Type B pancreatic cell (in vitro differentiated cells): ENCODE results near the gene MANSC4. TPM values are rescaled to one million over a fixed set of nuclear protein-coding genes. Genes with fewer than 3 reads are reported as not detected.
"Not testable (repeated sequence)": the region's sequence is repeated elsewhere in the genome, so short reads cannot be mapped to it uniquely, and the experiment has no call there.

Experiments used
- DNase-seq: peaks from one replicate; pipeline ENCODE4 v3.0.0; 2021; ENCODE audit warnings: mixed read lengths; ENCODE audit not compliant: unreplicated experiment; ENCODE audit errors: extremely low spot score
- H3K27ac Mint-ChIP-seq: 2 replicates; pipeline ENCODE4 v1.8.0; 2021; ENCODE audit warnings: mild to moderate bottlenecking, mixed read lengths
- H3K27me3 Mint-ChIP-seq: 2 replicates; pipeline ENCODE4 v1.8.0; 2021; ENCODE audit warnings: mixed read lengths
- H3K36me3 Mint-ChIP-seq: 2 replicates; pipeline ENCODE4 v1.8.0; 2021; ENCODE audit warnings: mixed read lengths
- H3K4me1 Mint-ChIP-seq: one replicate; pipeline ENCODE4 v1.8.0; 2021; ENCODE audit warnings: mixed read lengths; ENCODE audit not compliant: unreplicated experiment
- H3K4me3 Mint-ChIP-seq: 2 replicates; pipeline ENCODE4 v1.8.0; 2021; ENCODE audit warnings: mild to moderate bottlenecking, mixed read lengths
- H3K9me3 Mint-ChIP-seq: 2 replicates; pipeline ENCODE4 v1.8.0; 2021; ENCODE audit warnings: mixed read lengths
- total RNA-seq: library from RNA; stranded (reverse); gene quantifications from 2 replicates; pipeline ENCODE4 v1.2.1, GENCODE V29; 2021; ENCODE audit warnings: low replicate concordance
- TF ChIP-seq, protein P1 (sequence below): fragments of 200-600 bp; sonication (generic); conservative IDR thresholded peaks from 2 replicates; pipeline ENCODE4 v1.5.0; 2021; ENCODE audit warnings: antibody characterized with exemption, mild to moderate bottlenecking

MANSC4 gene
- total RNA-seq, 1 donor from 2014 or later, result not detected

GRCh38 chr12:27754795-27755194 lies 25.2 kb downstream of the MANSC4 start:
- Mint-ChIP-seq H3K4me3 (no peak overlapping the region), H3K9me3 (no peaks in the 10 kb centered on the region), H3K36me3 (peaks cover 31% of the 10 kb centered on the region), H3K4me1 (no peaks in the 10 kb centered on the region), H3K27me3 (no peaks in the 10 kb centered on the region), H3K27ac (no peak overlapping the region)
- no peak for DNase-seq
- TF ChIP-seq, protein P1, sequence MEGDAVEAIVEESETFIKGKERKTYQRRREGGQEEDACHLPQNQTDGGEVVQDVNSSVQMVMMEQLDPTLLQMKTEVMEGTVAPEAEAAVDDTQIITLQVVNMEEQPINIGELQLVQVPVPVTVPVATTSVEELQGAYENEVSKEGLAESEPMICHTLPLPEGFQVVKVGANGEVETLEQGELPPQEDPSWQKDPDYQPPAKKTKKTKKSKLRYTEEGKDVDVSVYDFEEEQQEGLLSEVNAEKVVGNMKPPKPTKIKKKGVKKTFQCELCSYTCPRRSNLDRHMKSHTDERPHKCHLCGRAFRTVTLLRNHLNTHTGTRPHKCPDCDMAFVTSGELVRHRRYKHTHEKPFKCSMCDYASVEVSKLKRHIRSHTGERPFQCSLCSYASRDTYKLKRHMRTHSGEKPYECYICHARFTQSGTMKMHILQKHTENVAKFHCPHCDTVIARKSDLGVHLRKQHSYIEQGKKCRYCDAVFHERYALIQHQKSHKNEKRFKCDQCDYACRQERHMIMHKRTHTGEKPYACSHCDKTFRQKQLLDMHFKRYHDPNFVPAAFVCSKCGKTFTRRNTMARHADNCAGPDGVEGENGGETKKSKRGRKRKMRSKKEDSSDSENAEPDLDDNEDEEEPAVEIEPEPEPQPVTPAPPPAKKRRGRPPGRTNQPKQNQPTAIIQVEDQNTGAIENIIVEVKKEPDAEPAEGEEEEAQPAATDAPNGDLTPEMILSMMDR, result no peak

GRCh38 chr12:27751386-27752047 lies 28.5 kb downstream of the MANSC4 start:
- DNase-seq, result no peak
- H3K9me3 Mint-ChIP-seq, result no peaks in the 10 kb centered on the region
- no peaks in the 10 kb centered on the region for H3K4me1 Mint-ChIP-seq
- TF ChIP-seq, protein P1, result no peak
- H3K4me3 Mint-ChIP-seq, result no peak overlapping the region
- no peak overlapping the region for H3K27ac Mint-ChIP-seq
- H3K27me3 Mint-ChIP-seq, result no peaks in the 10 kb centered on the region
- peaks cover 42% of the 10 kb centered on the region for H3K36me3 Mint-ChIP-seq

GRCh38 chr12:27747111-27747820 lies 32.8 kb downstream of the MANSC4 start:
- Mint-ChIP-seq H3K4me3 (no peak overlapping the region), H3K27me3 (no peaks in the 10 kb centered on the region), H3K36me3 (peaks cover 46% of the 10 kb centered on the region), H3K9me3 (no peaks in the 10 kb centered on the region), H3K4me1 (no peaks in the 10 kb centered on the region), H3K27ac (no peak overlapping the region)
- DNase-seq, result no peak
- TF ChIP-seq, protein P1, result no peak

- not testable (repeated sequence) for H3K4me1 Mint-ChIP-seq, H3K9me3 Mint-ChIP-seq, H3K27ac Mint-ChIP-seq, DNase-seq, H3K4me3 Mint-ChIP-seq, H3K27me3 Mint-ChIP-seq
- peaks cover 44% of the 10 kb centered on the region for H3K36me3 Mint-ChIP-seq
Measured at GRCh38 chr12:27745734-27746133, 34.3 kb downstream of the MANSC4 start.

DNA sequence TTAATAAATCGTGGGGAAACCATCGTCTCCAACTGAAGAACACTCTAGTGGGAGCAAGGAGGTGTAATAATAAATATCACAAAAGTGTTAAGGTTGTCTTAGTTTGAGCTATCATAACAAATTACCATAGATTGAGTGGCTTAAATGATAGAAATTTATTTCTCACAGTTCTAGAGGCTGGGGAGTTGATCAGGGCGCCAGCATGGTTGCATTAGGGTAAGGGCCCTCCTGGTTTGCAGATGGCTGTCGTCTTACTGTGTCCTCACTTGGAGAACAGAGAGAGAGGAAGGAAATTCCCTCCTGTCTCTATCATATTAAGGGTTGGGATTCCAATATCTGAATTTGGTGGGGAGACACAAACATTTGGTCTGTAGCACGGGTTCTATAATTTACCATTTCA lies 36.4 kb downstream of the MANSC4 start:
- Mint-ChIP-seq H3K27ac (no peak overlapping the region), H3K4me1 (no peaks in the 10 kb centered on the region), H3K27me3 (no peaks in the 10 kb centered on the region), H3K4me3 (no peak overlapping the region), H3K9me3 (no peaks in the 10 kb centered on the region), H3K36me3 (peaks cover 36% of the 10 kb centered on the region)
- TF ChIP-seq, protein P1, result no peak
- no peak for DNase-seq

- not testable (repeated sequence) for H3K27ac Mint-ChIP-seq, H3K4me3 Mint-ChIP-seq, H3K27me3 Mint-ChIP-seq, H3K4me1 Mint-ChIP-seq, H3K9me3 Mint-ChIP-seq, DNase-seq
- H3K36me3 Mint-ChIP-seq, result peaks cover 48% of the 10 kb centered on the region
Measured at GRCh38 chr12:27734321-27734720, 45.7 kb downstream of the MANSC4 start.
